GM12892 (cell line): ENCODE results near the gene KCNIP1.

Experiments used
- DNase-seq: peaks from one replicate; pipeline ENCODE4 v3.0.0; 2011; ENCODE audit not compliant: insufficient read length
- FAIRE-seq: peaks from 2 replicates; lab custom pipeline; 2011; peaks lifted over from hg19 to GRCh38; lab: Jason Lieb, UNC
- POLR2A ChIP-seq: IDR thresholded peaks from 2 replicates; pipeline ENCODE4 v1.6.1; 2011; ENCODE audit warnings: low read depth, low read length, control low read depth
- POLR2AphosphoS5 ChIP-seq: IDR thresholded peaks from 2 replicates; pipeline ENCODE4 v1.6.1; 2011; ENCODE audit warnings: low read depth, low read length, control low read depth
- TAF1 ChIP-seq: IDR thresholded peaks from 2 replicates; pipeline ENCODE4 v1.6.1; 2011; ENCODE audit warnings: low read depth, mild to moderate bottlenecking, control low read depth, low read length, borderline replicate concordance

KCNIP1 gene

DNA sequence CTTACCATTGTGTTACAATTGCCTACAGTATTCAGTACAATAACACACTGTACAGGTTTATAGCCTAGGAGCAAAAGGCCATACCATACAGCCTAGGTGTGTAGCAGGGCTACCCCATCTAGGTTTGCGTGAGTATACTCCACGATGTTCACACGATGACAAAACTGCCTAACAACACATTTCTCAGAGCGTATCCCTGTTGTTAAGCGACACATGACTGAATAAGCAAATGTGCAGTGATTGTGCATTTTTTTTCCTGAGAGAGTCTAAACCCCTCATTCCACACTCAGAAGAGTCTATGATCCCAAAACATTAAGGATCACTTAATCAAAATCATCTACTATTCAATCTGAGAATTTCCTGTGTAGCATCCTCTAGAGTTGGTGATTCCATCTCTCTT is 211.3 kb downstream of the KCNIP1 start:
- TF ChIP-seq POLR2AphosphoS5 (no peak), POLR2A (no peak), TAF1 (no peak)
- FAIRE-seq (no peak), DNase-seq (no peak)

DNA sequence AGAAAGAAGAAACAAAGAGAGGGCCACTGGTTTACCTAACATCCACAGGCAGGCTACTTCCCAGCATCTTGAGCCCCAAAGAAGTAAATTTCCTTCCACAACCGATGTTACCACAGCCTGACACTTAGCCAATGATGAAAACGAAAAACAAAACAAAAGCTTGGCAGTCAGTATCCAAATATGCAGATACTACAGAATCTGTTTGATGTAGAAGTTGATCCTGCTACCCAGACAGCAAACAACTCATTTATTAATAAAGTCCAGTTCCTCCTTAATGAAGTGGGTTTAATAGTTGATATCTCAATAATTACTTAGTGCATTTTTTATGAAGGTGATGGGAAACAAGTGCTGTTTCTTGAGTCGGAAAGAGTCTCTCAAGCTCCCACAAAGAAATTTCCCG is 212.6 kb downstream of the KCNIP1 start:
- DNase-seq: no peak
- no peak for FAIRE-seq
- no peak for TF ChIP-seq POLR2AphosphoS5
- no peak for TF ChIP-seq TAF1
- no peak for TF ChIP-seq POLR2A

DNA sequence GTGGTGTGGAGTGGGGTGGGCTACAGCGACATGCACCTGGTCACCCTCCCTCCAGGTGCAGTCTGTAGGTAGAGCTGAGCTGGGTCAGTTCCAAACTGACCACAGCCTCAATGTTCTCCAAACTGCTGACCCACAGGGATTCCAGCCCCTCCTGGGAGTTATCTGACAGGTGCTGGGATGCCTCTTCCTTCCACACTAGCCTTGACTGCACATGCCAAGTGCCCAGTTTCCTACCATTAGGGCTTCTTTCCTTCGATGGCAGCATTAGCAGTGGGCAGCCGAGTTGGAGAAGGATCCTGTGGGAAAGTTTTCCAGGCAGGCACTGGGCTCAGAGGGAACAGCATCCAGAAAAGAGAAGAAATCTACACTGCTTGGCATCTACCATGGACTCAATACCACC is 215.7 kb downstream of the KCNIP1 start:
- DNase-seq (no peak), FAIRE-seq (no peak)
- TF ChIP-seq POLR2AphosphoS5 (no peak), POLR2A (no peak), TAF1 (no peak)

DNA sequence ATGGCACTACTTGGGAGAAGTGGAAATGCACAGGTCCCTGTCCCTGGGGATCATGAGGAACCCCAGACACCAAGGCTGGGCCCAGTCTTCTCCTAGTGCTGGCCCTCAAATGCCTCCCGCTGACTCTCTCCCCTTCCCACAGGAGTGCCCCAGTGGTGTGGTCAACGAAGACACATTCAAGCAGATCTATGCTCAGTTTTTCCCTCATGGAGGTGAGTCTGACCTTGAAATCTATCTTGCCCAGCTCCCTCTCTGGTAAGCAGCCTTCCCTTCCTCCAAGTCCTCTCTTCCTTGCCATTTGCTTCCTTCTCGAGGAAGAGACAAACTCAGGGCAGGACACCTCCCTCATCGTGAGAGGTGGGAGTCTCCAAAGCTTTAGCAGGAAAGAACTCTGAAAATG is 216.4 kb downstream of the KCNIP1 start:
- no peak for DNase-seq
- FAIRE-seq: no peak
- no peak for TF ChIP-seq POLR2A
- no peak for TF ChIP-seq POLR2AphosphoS5
- no peak for TF ChIP-seq TAF1

DNA sequence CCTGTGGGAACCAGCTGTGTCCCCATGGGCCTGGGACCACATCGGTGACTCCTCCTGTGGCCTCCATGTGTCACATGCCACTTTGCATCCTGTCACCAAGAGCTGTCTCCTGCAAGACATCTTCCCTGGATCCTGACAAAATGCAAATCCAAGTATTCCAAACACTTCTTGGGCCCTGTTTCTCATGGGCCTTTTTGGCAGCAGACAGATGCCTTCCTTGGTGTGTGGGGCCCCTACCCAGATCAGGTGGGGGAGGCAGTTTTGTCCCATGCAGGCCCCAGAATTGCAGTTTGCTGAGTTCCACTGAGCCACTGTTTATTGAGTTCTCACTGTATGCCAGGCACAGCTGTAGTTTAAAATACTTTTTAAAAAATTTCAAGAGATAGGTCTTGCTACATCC is 217.2 kb downstream of the KCNIP1 start:
- no peak for TF ChIP-seq POLR2A
- no peak for TF ChIP-seq TAF1
- TF ChIP-seq POLR2AphosphoS5: no peak
- FAIRE-seq (no peak), DNase-seq (no peak)

DNA sequence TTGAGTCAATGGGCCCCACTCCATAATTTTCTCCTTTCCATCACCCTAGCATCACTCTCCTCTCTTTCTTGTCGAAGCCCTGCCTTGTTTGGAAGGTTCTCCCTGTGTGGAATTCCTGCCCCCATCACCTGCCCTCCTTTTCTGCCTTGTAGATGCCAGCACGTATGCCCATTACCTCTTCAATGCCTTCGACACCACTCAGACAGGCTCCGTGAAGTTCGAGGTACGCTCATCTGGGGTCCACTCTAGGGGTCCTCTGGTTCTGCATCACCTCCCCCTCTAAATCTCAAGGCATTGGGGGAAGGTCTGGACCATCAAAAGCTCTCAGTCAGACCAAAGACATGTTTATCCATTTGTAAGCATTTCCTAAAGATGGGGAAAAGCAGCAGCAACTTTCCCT is 217.9 kb downstream of the KCNIP1 start:
- no peak for TF ChIP-seq POLR2A
- FAIRE-seq (no peak), DNase-seq (no peak)

DNA sequence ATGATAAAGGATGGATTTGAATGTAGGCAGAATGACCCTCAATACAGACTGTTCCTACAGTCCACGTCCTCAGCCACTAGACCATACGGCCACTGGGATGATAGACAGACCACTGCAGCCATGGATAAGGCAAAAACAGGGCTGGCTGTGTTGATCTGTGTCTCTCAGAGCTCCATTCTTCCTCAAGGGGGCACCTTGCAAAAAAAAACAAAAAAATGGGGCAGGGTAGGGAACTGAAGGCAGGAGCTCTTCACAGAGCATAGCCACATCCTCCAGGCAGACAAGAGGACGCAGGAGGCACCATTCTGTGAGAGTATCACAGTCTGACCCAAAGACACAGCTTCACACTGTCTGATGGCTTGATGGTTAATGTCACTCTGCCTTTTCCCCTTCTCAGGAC is 218.5 kb downstream of the KCNIP1 start:
- FAIRE-seq (no peak), DNase-seq (no peak)
- TF ChIP-seq POLR2AphosphoS5: no peak
- TF ChIP-seq TAF1: no peak
- no peak for TF ChIP-seq POLR2A

DNA sequence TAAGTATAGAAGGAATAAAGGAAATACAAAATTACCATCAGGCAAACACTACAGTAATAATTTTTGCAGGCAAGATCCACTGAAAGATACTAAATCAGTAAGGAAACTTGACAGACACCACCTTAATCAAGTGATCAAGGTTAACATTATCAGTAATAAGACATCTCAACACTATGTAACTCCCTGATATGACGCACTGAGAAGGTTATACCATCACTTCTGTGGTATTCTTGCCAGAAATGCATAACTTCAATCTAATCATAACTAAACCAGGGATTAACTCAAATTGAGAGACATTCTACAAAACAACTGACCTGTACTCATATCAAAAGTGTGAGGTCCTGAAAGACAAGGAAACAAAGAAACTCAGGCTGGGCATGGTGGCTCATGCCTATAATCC is 227.2 kb downstream of the KCNIP1 start:
- no peak for FAIRE-seq
- DNase-seq: no peak
- TF ChIP-seq TAF1 (no peak), POLR2A (no peak), POLR2AphosphoS5 (no peak)

DNA sequence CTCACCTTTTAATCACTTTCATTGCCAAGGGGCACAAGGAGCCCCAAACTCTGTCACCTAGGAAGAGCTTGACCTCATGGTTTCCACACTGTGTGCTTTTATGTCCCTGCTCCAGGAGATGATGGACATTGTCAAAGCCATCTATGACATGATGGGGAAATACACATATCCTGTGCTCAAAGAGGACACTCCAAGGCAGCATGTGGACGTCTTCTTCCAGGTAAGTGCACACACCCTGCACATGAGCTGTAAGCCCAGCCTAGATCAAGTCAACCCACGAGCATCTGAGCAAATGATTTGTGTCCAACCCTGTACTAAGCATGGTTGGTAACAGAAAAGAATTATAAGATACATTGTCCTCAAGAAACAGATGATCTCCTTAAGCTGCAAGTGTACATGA is 228.9 kb downstream of the KCNIP1 start:
- FAIRE-seq (no peak), DNase-seq (no peak)
- TF ChIP-seq POLR2AphosphoS5 (no peak), POLR2A (no peak), TAF1 (no peak)

DNA sequence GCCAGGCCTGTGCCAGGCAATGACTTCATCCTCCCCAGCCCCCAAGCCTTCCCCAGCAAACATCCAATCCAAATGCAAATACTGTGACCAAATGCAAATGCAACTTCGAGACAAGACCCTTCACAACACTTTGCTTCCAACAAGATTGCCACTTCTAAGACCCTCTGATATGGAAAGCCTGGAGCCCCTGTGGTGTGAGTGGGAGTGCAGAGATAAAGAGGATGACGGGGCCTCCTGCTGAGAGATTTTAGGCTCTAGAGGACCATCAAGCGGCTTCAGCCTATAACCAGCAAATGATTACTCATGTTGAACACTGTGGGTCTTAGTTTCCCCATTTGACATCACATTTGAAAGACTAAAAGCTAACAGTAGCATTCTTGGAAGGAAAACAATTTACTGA is 233.1 kb downstream of the KCNIP1 start:
- no peak for DNase-seq
- no peak for FAIRE-seq
- TF ChIP-seq POLR2AphosphoS5: no peak
- no peak for TF ChIP-seq TAF1
- no peak for TF ChIP-seq POLR2A

DNA sequence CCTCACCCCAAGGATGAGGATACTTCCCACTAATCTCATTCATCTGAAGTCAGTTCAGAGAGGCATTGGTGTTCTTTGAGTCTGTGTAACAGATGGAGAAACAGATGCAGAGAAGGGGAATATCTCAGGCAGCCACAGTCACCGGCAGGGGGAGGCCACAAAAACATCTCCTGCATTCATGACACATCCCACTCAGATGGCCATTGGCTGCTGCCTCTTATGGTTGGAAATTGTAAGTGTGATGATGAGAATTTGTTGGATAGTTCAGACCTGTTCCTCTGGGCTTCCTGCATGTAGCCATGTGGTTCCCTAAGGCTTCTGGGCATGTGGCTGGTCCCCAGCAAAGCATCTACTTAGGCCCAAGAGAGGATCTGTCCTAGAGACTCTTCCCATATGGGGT is 233.8 kb downstream of the KCNIP1 start:
- TF ChIP-seq TAF1 (no peak), POLR2AphosphoS5 (no peak), POLR2A (no peak)
- no peak for FAIRE-seq

DNA sequence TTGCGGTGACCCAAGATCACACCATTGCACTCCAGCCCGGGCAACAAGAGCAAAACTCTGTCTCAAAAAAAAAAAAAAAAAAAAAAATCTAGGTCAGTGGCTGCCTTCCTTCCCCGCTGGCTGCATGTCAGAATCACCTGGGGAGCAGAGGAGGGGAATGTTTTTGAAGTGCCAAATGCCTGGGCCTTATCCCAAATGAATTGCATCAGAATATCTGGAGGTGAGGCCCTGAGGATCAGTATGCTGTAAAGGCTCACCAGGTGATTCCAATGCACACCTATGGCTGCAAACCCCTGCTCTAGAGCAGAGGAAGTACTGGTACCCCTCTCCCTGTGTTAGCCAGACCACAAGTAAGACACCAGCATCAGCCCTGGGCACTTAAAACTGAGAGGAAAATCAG is 235.0 kb downstream of the KCNIP1 start:
- TF ChIP-seq POLR2AphosphoS5: no peak
- TF ChIP-seq POLR2A: no peak
- TF ChIP-seq TAF1: no peak
- no peak for FAIRE-seq

More for the DNA sequence above, 233.8 kb downstream of the KCNIP1 start:
- no peak for DNase-seq

DNA sequence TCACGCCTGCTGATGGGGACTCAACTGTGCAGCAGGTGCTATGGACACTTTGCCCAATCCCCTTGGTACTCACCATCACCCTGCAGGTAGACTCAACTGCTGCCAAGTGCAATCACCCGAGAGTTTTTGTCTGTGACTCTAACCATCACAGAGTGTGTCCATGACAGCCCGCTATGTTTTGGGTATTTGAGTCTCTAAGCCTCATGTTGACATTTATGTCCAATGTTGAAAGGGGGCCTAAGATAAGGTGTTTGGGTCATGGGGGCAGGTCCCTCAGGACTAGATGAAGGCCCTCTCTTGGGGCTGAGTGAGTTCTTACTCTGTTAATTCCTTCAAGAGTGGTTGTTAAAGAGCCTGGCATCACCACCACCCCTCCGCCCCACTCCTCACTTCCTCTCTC is 235.6 kb downstream of the KCNIP1 start:
- DNase-seq (no peak), FAIRE-seq (no peak)
- no peak for TF ChIP-seq TAF1
- no peak for TF ChIP-seq POLR2A
- no peak for TF ChIP-seq POLR2AphosphoS5

More for the DNA sequence above, 235.0 kb downstream of the KCNIP1 start:
- no peak for DNase-seq
